ENCODE measurements around the gene POU4F3. TPM values are rescaled to one million over a fixed set of nuclear protein-coding genes. Genes with fewer than 3 reads are reported as not detected.
"Not testable (repeated sequence)": the region's sequence is repeated elsewhere in the genome, so short reads cannot be mapped to it uniquely, and the experiment has no call there.

The POU4F3 gene
- total RNA-seq (under 1 TPM in 1 of 7 donors, not detected in 6; 0.23 TPM), polyA plus RNA-seq (under 1 TPM in 1 of 2 donors, not detected in 1; 0.08 TPM)
- long read RNA-seq, donor 1: 0 reads
- long read RNA-seq, donor 2: 0 reads
- long read RNA-seq, donor 3: 0 reads

GRCh38 chr5:146338774-146339714 is at the start of gene POU4F3:
Gene POU4F3 (plus strand): TSS chr5:146338839. CDS start chr5:146339113, 274 bp downstream.
- DNase-seq: no peak
- intact Hi-C loops (cut with DNase I): no loop called here
- 1 to 2% (median 2%) methylated on average over 66 to 70 of the region's 70 CpGs for WGBS, 3 donors
- Histone ChIP-seq H3K36me3 (no peaks in the 10 kb centered on the region), H3K27me3 (no peaks in the 10 kb centered on the region), H3K27ac (no peak within 1 kb of the TSS), H3K9me3 (no peaks in the 10 kb centered on the region), H3K4me3 (no peak within 1 kb of the TSS), H3K4me1 (ENCODE audit: insufficient read depth) (peaks cover 1% of the 10 kb centered on the region)
- no peak for TF ChIP-seq CTCF (IDR thresholded peaks at IDR 0.05)
- no peak for TF ChIP-seq EP300 (IDR thresholded peaks at IDR 0.05)
- no peak for TF ChIP-seq POLR2A (IDR thresholded peaks at IDR 0.05)

GRCh38 chr5:146290318-146290717 is 48.3 kb upstream of the POU4F3 start:
- WGBS, 3 donors: 91 to 97% (median 93%) methylated on average over 2 of the region's 2 CpGs
- intact Hi-C loops (cut with DNase I): loop anchor here in 1 of 4 donors (5.0 to 10.0 kb wide), 2 partner anchors 134 to 1888 kb away; no protein-coding TSS in a partner anchor

GRCh38 chr5:146291421-146292074 is 47.1 kb upstream of the POU4F3 start:
- Histone ChIP-seq H3K9me3 (no peaks in the 10 kb centered on the region), H3K4me3 (no peak overlapping the region), H3K36me3 (no peaks in the 10 kb centered on the region), H3K27ac (no peak overlapping the region), H3K4me1 (ENCODE audit: insufficient read depth) (no peaks in the 10 kb centered on the region), H3K27me3 (no peaks in the 10 kb centered on the region)
- intact Hi-C loops (cut with DNase I): loop anchor here in 1 of 4 donors (5.0 to 10.0 kb wide), 2 partner anchors 133 to 1889 kb away; no protein-coding TSS in a partner anchor
- no peak for TF ChIP-seq EP300 (IDR thresholded peaks at IDR 0.05)
- TF ChIP-seq CTCF (IDR thresholded peaks at IDR 0.05): peak in 1 of 3 donors; percentile 14
- no peak for TF ChIP-seq POLR2A (IDR thresholded peaks at IDR 0.05)
- 11 to 22% (median 13%) methylated on average over 5 of the region's 5 CpGs for WGBS, 3 donors
- DNase-seq: no peak

More at GRCh38 chr5:146290318-146290717, 48.3 kb upstream of the POU4F3 start:
- H3K36me3 ChIP-seq: no peaks in the 10 kb centered on the region
- no peak overlapping the region for H3K27ac ChIP-seq
- no peaks in the 10 kb centered on the region for H3K27me3 ChIP-seq
- H3K9me3 ChIP-seq: no peaks in the 10 kb centered on the region
- no peak for DNase-seq
- H3K4me3 ChIP-seq: no peak overlapping the region
- TF ChIP-seq POLR2A (IDR thresholded peaks at IDR 0.05): no peak
- TF ChIP-seq CTCF (IDR thresholded peaks at IDR 0.05): no peak
- H3K4me1 ChIP-seq (ENCODE audit: insufficient read depth): no peaks in the 10 kb centered on the region

GRCh38 chr5:146296245-146296644 is 42.4 kb upstream of the POU4F3 start:
- WGBS, 3 donors: 81 to 86% (median 81%) methylated on average over 7 of the region's 7 CpGs
- Histone ChIP-seq H3K4me1 (ENCODE audit: insufficient read depth) (no peaks in the 10 kb centered on the region), H3K27ac (no peak overlapping the region), H3K36me3 (no peaks in the 10 kb centered on the region), H3K27me3 (no peaks in the 10 kb centered on the region), H3K9me3 (no peaks in the 10 kb centered on the region), H3K4me3 (no peak overlapping the region)
- TF ChIP-seq POLR2A (IDR thresholded peaks at IDR 0.05) (no peak), CTCF (IDR thresholded peaks at IDR 0.05) (no peak), EP300 (IDR thresholded peaks at IDR 0.05) (no peak)
- no peak for DNase-seq
- intact Hi-C loops (cut with DNase I): loop anchor here in 1 of 4 donors (10.0 kb wide), 1 partner anchor 129 kb away; no protein-coding TSS in a partner anchor

- WGBS, 3 donors: 97 to 99% (median 98%) methylated on average over 3 of the region's 3 CpGs
- not testable (repeated sequence) for DNase-seq; H3K9me3 ChIP-seq; H3K27me3 ChIP-seq; H3K4me3 ChIP-seq; H3K27ac ChIP-seq; H3K4me1 ChIP-seq (ENCODE audit: insufficient read depth); H3K36me3 ChIP-seq
- intact Hi-C loops (cut with DNase I): loop anchor here in 1 of 4 donors (10.0 kb wide), 1 partner anchor 126 kb away; no protein-coding TSS in a partner anchor
Observed at GRCh38 chr5:146298920-146299319, 39.7 kb upstream of the POU4F3 start.
